HEK293 (cell line): Measurements from ENCODE around the gene HECTD2.

ENCODE experiments used
- CTCF ChIA-PET: fragments of 350-600 bp; formaldehyde crosslinking; extraction: SDS; loops from one replicate; lab custom pipeline; 2021; ENCODE audit warnings: antibody characterized with exemption; lab: Yijun Ruan, JAX
- POLR2A ChIA-PET: fragments of 300-600 bp; formaldehyde crosslinking; extraction: SDS; loops from one replicate; lab custom pipeline; 2020; ENCODE audit warnings: antibody characterized with exemption, inconsistent platforms; lab: Yijun Ruan, JAX
- H3K27ac ChIP-seq: fragments of 200-500 bp; sonication (Bioruptor generic); 2 replicates; pipeline ENCODE4 v1.5.1; 2014; ENCODE audit warnings: low read depth, low read length, control low read depth, inconsistent platforms; ENCODE audit errors: extremely low read depth
- H3K36me3 ChIP-seq, 2 experiments: fragments of 200-500 bp in 1 of 2; sonication (Bioruptor generic) in 1 of 2; 1 replicate in 1 of 2; 2 replicates in 1 of 2; pipeline ENCODE4 v1.5.1; 2014 to 2017; ENCODE audit warnings: inconsistent platforms in 2 of 2, low read length in 2 of 2; ENCODE audit not compliant: control insufficient read depth in 2 of 2, insufficient read depth in 1 of 2
- H3K4me1 ChIP-seq: fragments of 200-500 bp; sonication (Bioruptor generic); 2 replicates; pipeline ENCODE4 v1.5.1; 2014; ENCODE audit warnings: mild to moderate bottlenecking, low read length, inconsistent platforms; ENCODE audit not compliant: control insufficient read depth, insufficient read depth
- H3K4me3 ChIP-seq: 2 replicates; pipeline ENCODE4 v1.5.1; 2011; ENCODE audit warnings: low read depth, mild to moderate bottlenecking, control low read depth, low read length, moderate library complexity
- H3K9me3 ChIP-seq: fragments of 200-500 bp; sonication (Bioruptor generic); 2 replicates; pipeline ENCODE4 v1.5.1; 2014; ENCODE audit warnings: low read depth, low read length, inconsistent platforms; ENCODE audit not compliant: control insufficient read depth, insufficient read depth
- OVOL3 ChIP-seq: fragments of 450-650 bp; formaldehyde crosslinking; IDR thresholded peaks from 2 replicates; pipeline ENCODE4 v1.5.1; 2016; ENCODE audit warnings: missing biosample characterization, missing genetic modification characterization
- REPIN1 ChIP-seq: fragments of 450-650 bp; formaldehyde crosslinking; IDR thresholded peaks from 2 replicates; pipeline ENCODE4 v1.5.1; 2017; ENCODE audit warnings: missing biosample characterization, missing genetic modification characterization, low read depth
- SALL2 ChIP-seq: fragments of 450-650 bp; formaldehyde crosslinking; IDR thresholded peaks from 2 replicates; pipeline ENCODE4 v1.5.0; 2017; ENCODE audit warnings: missing biosample characterization, mild to moderate bottlenecking, missing genetic modification characterization, borderline replicate concordance
- ZBTB17 ChIP-seq: fragments of 450-650 bp; formaldehyde crosslinking; IDR thresholded peaks from 2 replicates; pipeline ENCODE4 v1.5.1; 2016; ENCODE audit warnings: missing biosample characterization, missing genetic modification characterization
- ZNF132 ChIP-seq: fragments of 450-650 bp; formaldehyde crosslinking; IDR thresholded peaks from 2 replicates; pipeline ENCODE4 v1.5.1; 2017; ENCODE audit warnings: missing biosample characterization, missing genetic modification characterization, borderline replicate concordance
- ZNF19 ChIP-seq: fragments of 450-650 bp; formaldehyde crosslinking; IDR thresholded peaks from 2 replicates; pipeline ENCODE4; 2016; ENCODE audit warnings: missing biosample characterization, missing genetic modification characterization, low read depth
- ZNF211 ChIP-seq: fragments of 450-650 bp; formaldehyde crosslinking; IDR thresholded peaks from 2 replicates; pipeline ENCODE4 v1.5.1; 2016; ENCODE audit warnings: low read depth, missing biosample characterization, missing genetic modification characterization
- ZNF221 ChIP-seq: fragments of 450-650 bp; formaldehyde crosslinking; IDR thresholded peaks from 2 replicates; pipeline ENCODE4 v1.5.1; 2017; ENCODE audit warnings: missing biosample characterization, missing genetic modification characterization, borderline replicate concordance
- ZNF223 ChIP-seq: fragments of 450-650 bp; formaldehyde crosslinking; IDR thresholded peaks from 2 replicates; pipeline ENCODE4 v1.5.1; 2016; ENCODE audit warnings: missing biosample characterization, missing genetic modification characterization
- ZNF292 ChIP-seq: fragments of 450-650 bp; formaldehyde crosslinking; IDR thresholded peaks from 2 replicates; pipeline ENCODE4 v1.5.1; 2016; ENCODE audit warnings: low read depth, missing biosample characterization, missing genetic modification characterization, borderline replicate concordance
- ZNF324 ChIP-seq: fragments of 450-650 bp; formaldehyde crosslinking; IDR thresholded peaks from 2 replicates; pipeline ENCODE4 v1.5.1; 2016; ENCODE audit warnings: missing biosample characterization, missing genetic modification characterization
- ZNF416 ChIP-seq: fragments of 450-650 bp; formaldehyde crosslinking; IDR thresholded peaks from 2 replicates; pipeline ENCODE4 v1.5.1; 2016; ENCODE audit warnings: missing biosample characterization, missing genetic modification characterization
- ZNF510 ChIP-seq: fragments of 450-650 bp; formaldehyde crosslinking; IDR thresholded peaks from 2 replicates; pipeline ENCODE4 v1.5.1; 2018; ENCODE audit warnings: mild to moderate bottlenecking, missing genetic modification characterization, missing biosample characterization; ENCODE audit not compliant: insufficient replicate concordance
- ZNF521 ChIP-seq: fragments of 450-650 bp; formaldehyde crosslinking; IDR thresholded peaks from 2 replicates; pipeline ENCODE4 v1.5.1; 2017; ENCODE audit warnings: missing biosample characterization, mild to moderate bottlenecking, missing genetic modification characterization
- ZNF585B ChIP-seq: fragments of 450-650 bp; formaldehyde crosslinking; IDR thresholded peaks from 2 replicates; pipeline ENCODE4 v1.5.1; 2016; ENCODE audit warnings: missing biosample characterization, missing genetic modification characterization
- ZNF624 ChIP-seq: fragments of 450-650 bp; formaldehyde crosslinking; IDR thresholded peaks from 2 replicates; pipeline ENCODE4 v1.5.1; 2017; ENCODE audit warnings: missing biosample characterization, missing genetic modification characterization
- ZNF664 ChIP-seq: fragments of 450-650 bp; formaldehyde crosslinking; IDR thresholded peaks from 2 replicates; pipeline ENCODE4 v1.5.1; 2016; ENCODE audit warnings: missing biosample characterization, missing genetic modification characterization
- ZNF670 ChIP-seq: fragments of 450-650 bp; formaldehyde crosslinking; IDR thresholded peaks from 2 replicates; pipeline ENCODE4 v1.5.1; 2016; ENCODE audit warnings: missing biosample characterization, missing genetic modification characterization, low read depth
- ZNF785 ChIP-seq: fragments of 450-650 bp; formaldehyde crosslinking; IDR thresholded peaks from 2 replicates; pipeline ENCODE4 v1.5.1; 2016; ENCODE audit warnings: missing biosample characterization, missing genetic modification characterization
- ZNF791 ChIP-seq: fragments of 450-650 bp; formaldehyde crosslinking; IDR thresholded peaks from 2 replicates; pipeline ENCODE4 v1.5.1; 2016; ENCODE audit warnings: missing biosample characterization, missing genetic modification characterization
- ZNF830 ChIP-seq: fragments of 450-650 bp; IDR thresholded peaks from 2 replicates; pipeline ENCODE4 v1.5.0; 2018; ENCODE audit warnings: missing biosample characterization, missing genetic modification characterization, low read depth, mild to moderate bottlenecking, moderate library complexity
- ZXDB ChIP-seq: fragments of 450-650 bp; formaldehyde crosslinking; IDR thresholded peaks from 2 replicates; pipeline ENCODE4 v1.5.1; 2016; ENCODE audit warnings: missing biosample characterization, missing genetic modification characterization
- TF ChIP-seq, protein P1 (sequence below): fragments of 450-650 bp; formaldehyde crosslinking; IDR thresholded peaks from 2 replicates; pipeline ENCODE4 v1.5.1; 2017; ENCODE audit warnings: missing biosample characterization, missing genetic modification characterization
- TF ChIP-seq, protein P2 (sequence below): fragments of 450-650 bp; formaldehyde crosslinking; IDR thresholded peaks from 2 replicates; pipeline ENCODE4 v1.5.1; 2016; ENCODE audit warnings: missing biosample characterization, missing genetic modification characterization
- TF ChIP-seq, protein P3 (sequence below): fragments of 450-650 bp; formaldehyde crosslinking; IDR thresholded peaks from 2 replicates; pipeline ENCODE4 v1.5.1; 2016; ENCODE audit warnings: missing biosample characterization, missing genetic modification characterization
- TF ChIP-seq, protein P4 (sequence below): fragments of 450-650 bp; formaldehyde crosslinking; IDR thresholded peaks from 2 replicates; pipeline ENCODE4 v1.5.1; 2017; ENCODE audit warnings: missing biosample characterization, missing genetic modification characterization
- TF ChIP-seq, protein P5 (sequence below): fragments of 450-650 bp; formaldehyde crosslinking; IDR thresholded peaks from 2 replicates; pipeline ENCODE4 v1.5.1; 2016; ENCODE audit warnings: missing biosample characterization, missing genetic modification characterization

Gene HECTD2

DNA sequence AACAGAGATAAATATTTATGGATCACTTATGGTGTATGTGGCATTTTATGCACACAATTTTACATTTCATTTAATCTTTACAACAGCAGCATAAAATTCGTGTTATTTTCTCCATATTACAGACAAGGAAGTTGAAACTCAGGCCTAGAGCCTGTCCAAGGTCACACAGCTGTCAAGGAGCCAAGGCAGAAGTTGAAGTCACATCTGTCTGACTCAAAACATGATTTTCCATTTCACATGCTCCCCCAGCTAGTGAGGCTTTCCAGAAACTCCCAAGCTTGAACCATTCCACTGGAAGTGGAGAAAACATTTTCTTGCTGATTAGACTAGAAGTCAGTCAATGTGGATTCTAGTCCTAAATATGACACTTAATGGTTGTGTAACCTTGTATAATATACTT, 110.5 kb downstream of the HECTD2 start:
- Histone ChIP-seq H3K27ac (no peak overlapping the region), H3K36me3 (no peaks in the 10 kb centered on the region), H3K9me3 (no peaks in the 10 kb centered on the region), H3K4me3 (no peak overlapping the region), H3K4me1 (no peaks in the 10 kb centered on the region)
- CTCF ChIA-PET, result interaction anchor here (1.4 kb wide), 1 partner anchor 115 kb away, joined by 3 read pairs; no protein-coding TSS in a partner anchor
- TF ChIP-seq ZNF670 (tag by site-specific recombination) (no peak), ZNF624 (tag by site-specific recombination) (no peak), ZNF132 (tag by site-specific recombination) (no peak), ZNF223 (tag by site-specific recombination) (no peak), SALL2 (tag by site-specific recombination) (no peak), ZNF830 (no peak), ZNF292 (tag by site-specific recombination) (no peak), ZNF221 (tag by site-specific recombination) (no peak)
- TF ChIP-seq, protein P1, sequence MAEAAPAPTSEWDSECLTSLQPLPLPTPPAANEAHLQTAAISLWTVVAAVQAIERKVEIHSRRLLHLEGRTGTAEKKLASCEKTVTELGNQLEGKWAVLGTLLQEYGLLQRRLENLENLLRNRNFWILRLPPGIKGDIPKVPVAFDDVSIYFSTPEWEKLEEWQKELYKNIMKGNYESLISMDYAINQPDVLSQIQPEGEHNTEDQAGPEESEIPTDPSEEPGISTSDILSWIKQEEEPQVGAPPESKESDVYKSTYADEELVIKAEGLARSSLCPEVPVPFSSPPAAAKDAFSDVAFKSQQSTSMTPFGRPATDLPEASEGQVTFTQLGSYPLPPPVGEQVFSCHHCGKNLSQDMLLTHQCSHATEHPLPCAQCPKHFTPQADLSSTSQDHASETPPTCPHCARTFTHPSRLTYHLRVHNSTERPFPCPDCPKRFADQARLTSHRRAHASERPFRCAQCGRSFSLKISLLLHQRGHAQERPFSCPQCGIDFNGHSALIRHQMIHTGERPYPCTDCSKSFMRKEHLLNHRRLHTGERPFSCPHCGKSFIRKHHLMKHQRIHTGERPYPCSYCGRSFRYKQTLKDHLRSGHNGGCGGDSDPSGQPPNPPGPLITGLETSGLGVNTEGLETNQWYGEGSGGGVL (tag by site-specific recombination), result no peak
- TF ChIP-seq, protein P2, sequence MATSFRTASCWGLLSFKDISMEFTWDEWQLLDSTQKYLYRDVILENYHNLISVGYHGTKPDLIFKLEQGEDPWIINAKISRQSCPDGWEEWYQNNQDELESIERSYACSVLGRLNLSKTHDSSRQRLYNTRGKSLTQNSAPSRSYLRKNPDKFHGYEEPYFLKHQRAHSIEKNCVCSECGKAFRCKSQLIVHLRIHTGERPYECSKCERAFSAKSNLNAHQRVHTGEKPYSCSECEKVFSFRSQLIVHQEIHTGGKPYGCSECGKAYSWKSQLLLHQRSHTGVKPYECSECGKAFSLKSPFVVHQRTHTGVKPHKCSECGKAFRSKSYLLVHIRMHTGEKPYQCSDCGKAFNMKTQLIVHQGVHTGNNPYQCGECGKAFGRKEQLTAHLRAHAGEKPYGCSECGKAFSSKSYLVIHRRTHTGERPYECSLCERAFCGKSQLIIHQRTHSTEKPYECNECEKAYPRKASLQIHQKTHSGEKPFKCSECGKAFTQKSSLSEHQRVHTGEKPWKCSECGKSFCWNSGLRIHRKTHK, result no peak
- TF ChIP-seq, protein P3, sequence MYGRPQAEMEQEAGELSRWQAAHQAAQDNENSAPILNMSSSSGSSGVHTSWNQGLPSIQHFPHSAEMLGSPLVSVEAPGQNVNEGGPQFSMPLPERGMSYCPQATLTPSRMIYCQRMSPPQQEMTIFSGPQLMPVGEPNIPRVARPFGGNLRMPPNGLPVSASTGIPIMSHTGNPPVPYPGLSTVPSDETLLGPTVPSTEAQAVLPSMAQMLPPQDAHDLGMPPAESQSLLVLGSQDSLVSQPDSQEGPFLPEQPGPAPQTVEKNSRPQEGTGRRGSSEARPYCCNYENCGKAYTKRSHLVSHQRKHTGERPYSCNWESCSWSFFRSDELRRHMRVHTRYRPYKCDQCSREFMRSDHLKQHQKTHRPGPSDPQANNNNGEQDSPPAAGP (tag by site-specific recombination), result no peak
- POLR2A ChIA-PET, result no interaction called here

DNA sequence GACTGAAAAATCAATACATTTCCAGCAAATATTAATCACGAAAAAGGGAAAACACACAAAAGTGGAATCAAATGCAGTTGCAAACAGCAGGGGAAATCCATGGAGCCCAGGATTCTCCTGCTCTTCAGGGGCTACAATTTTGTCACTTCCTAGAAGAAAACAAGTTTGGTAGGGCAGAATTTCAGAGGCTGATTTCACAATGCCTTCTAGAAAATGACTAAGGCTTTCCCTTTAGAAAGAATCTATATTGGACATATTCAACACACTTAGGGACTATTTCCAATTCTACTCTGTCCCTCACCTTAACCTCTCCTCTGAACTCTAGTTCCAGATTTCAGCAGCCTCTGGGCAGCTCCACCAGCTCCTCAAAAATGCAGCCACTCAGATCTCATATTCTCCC, 111.3 kb downstream of the HECTD2 start:
- Histone ChIP-seq H3K36me3 (no peaks in the 10 kb centered on the region), H3K9me3 (no peaks in the 10 kb centered on the region), H3K27ac (no peak overlapping the region), H3K4me1 (no peaks in the 10 kb centered on the region), H3K4me3 (no peak overlapping the region)
- ChIA-PET CTCF (interaction anchor here (1.4 kb wide), 1 partner anchor 114 kb away, joined by 3 read pairs; no protein-coding TSS in a partner anchor), POLR2A (no interaction called here)
- TF ChIP-seq ZNF521 (tag by site-specific recombination), result no peak
- TF ChIP-seq ZXDB (tag by site-specific recombination), result no peak
- no peak for TF ChIP-seq ZNF510 (tag by site-specific recombination)
- TF ChIP-seq ZNF324 (tag by site-specific recombination), result no peak
- no peak for TF ChIP-seq ZNF664 (tag by site-specific recombination)
- no peak for TF ChIP-seq ZNF785
- TF ChIP-seq ZNF791 (tag by site-specific recombination), result no peak
- no peak for TF ChIP-seq ZBTB17 (tag by site-specific recombination)
- TF ChIP-seq OVOL3, result no peak
- TF ChIP-seq, protein P4, sequence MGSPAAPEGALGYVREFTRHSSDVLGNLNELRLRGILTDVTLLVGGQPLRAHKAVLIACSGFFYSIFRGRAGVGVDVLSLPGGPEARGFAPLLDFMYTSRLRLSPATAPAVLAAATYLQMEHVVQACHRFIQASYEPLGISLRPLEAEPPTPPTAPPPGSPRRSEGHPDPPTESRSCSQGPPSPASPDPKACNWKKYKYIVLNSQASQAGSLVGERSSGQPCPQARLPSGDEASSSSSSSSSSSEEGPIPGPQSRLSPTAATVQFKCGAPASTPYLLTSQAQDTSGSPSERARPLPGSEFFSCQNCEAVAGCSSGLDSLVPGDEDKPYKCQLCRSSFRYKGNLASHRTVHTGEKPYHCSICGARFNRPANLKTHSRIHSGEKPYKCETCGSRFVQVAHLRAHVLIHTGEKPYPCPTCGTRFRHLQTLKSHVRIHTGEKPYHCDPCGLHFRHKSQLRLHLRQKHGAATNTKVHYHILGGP (tag by site-specific recombination), result no peak
- no peak for TF ChIP-seq ZNF19 (tag by site-specific recombination)
- no peak for TF ChIP-seq REPIN1 (tag by site-specific recombination)
- TF ChIP-seq, protein P5, sequence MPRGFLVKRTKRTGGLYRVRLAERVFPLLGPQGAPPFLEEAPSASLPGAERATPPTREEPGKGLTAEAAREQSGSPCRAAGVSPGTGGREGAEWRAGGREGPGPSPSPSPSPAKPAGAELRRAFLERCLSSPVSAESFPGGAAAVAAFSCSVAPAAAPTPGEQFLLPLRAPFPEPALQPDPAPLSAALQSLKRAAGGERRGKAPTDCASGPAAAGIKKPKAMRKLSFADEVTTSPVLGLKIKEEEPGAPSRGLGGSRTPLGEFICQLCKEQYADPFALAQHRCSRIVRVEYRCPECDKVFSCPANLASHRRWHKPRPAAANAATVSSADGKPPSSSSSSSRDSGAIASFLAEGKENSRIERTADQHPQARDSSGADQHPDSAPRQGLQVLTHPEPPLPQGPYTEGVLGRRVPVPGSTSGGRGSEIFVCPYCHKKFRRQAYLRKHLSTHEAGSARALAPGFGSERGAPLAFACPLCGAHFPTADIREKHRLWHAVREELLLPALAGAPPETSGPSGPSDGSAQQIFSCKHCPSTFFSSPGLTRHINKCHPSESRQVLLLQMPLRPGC (tag by site-specific recombination), result no peak
- TF ChIP-seq ZNF416 (tag by site-specific recombination), result no peak
- no peak for TF ChIP-seq ZNF585B (tag by site-specific recombination)
- no peak for TF ChIP-seq ZNF211 (tag by site-specific recombination)
